NT2/D1 (cell line): ENCODE results near the gene BDH2.

Experiments
- SUZ12 ChIP-seq: IDR thresholded peaks from 2 replicates; pipeline ENCODE4 v1.6.1; 2011; ENCODE audit not compliant: insufficient read length, insufficient read depth; ENCODE audit errors: extremely low read depth
- YY1 ChIP-seq: IDR thresholded peaks from 2 replicates; pipeline ENCODE4 v1.6.1; 2011; ENCODE audit not compliant: insufficient read length, insufficient read depth
- ZNF274 ChIP-seq: IDR thresholded peaks from 2 replicates; pipeline ENCODE4 v1.6.1; 2011; ENCODE audit warnings: mild to moderate bottlenecking, low read depth, low read length

DNA sequence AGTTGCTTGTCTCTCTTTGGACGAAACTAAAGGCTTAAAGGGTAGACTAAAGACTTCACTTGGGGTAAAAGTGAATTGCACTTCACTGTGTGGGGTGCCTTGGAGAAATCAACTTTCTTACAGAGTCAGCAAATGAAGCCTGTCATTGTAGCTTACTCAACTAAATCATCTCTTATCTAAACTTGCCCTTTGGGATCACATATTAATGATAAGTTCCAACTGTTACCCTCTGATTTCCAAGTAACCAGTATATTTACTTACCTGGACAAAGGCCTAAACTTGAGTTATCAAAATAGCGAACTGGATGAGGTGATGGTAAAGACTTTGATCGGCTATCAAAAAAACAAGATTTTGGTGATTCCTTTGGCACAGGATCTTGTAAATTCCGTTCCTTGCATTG is 8.9 kb upstream of the BDH2 start:
- TF ChIP-seq YY1 (no peak), SUZ12 (no peak), ZNF274 (no peak)
